RCC 7860 (cell line): ENCODE data around the gene USP5.

Experiments used
- DNase-seq: peaks from one replicate; pipeline ENCODE4 v3.0.0-alpha.2; 2015; ENCODE audit warnings: low spot score
- FAIRE-seq: peaks from 2 replicates; lab custom pipeline; 2012; peaks lifted over from hg19 to GRCh38; lab: Jason Lieb, UNC

Gene USP5

DNA sequence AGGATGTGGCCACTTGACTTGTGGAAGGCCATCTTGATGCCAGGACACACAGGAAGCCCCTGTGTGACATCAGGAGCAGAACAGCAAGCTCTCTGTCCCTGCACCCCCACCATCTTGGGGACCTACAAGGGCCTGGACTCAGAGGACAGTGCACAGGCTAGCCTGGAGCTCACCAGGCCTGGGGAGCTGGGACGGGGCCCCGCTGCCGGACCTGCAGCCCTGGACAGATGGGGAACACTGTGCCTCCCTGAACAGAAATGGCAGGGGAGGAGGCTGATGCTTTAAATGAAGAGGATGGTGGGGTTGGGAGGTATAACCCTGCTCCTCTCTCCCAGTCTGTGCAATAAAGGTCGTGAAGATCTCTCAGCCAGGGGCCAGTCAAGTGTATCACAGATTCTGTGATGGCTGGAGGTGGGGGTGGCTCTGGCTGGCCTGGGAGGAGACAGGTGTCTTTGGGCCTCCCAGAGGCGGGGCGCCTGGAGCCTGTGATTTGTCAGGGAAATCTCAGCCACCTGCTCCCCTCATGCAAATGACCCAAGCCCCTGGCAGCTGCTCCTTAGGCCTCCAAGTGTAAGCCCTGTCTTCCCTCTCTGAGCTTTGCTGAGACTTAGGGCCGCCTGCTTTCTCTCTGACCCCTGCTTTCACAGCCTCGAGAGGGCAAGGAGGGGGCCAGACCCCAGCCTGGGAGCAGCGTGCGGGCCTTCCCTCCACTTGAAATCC is 12.3 kb upstream of the USP5 start:
- FAIRE-seq = no peak
- DNase-seq = no peak

DNA sequence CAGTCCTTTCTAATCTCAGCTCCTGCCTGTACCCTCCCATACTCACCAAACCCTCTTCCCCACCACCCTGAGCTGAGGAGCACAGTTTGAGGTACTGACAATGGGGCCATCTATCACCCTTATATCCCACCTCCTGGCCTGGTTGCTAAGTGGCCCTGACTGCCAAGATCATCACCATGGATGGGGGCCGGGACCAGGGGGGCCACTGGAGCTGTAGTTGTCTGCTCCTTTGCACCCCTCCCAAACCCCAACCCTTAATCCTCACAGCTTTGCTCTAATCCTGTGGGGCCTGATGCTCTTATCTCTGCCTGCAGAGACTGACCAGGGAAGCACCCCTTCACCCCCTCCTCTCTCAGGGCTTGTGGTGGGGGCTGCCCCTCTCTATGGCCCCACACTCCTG is 11.6 kb upstream of the USP5 start:
- FAIRE-seq = no peak
- DNase-seq = no peak

DNA sequence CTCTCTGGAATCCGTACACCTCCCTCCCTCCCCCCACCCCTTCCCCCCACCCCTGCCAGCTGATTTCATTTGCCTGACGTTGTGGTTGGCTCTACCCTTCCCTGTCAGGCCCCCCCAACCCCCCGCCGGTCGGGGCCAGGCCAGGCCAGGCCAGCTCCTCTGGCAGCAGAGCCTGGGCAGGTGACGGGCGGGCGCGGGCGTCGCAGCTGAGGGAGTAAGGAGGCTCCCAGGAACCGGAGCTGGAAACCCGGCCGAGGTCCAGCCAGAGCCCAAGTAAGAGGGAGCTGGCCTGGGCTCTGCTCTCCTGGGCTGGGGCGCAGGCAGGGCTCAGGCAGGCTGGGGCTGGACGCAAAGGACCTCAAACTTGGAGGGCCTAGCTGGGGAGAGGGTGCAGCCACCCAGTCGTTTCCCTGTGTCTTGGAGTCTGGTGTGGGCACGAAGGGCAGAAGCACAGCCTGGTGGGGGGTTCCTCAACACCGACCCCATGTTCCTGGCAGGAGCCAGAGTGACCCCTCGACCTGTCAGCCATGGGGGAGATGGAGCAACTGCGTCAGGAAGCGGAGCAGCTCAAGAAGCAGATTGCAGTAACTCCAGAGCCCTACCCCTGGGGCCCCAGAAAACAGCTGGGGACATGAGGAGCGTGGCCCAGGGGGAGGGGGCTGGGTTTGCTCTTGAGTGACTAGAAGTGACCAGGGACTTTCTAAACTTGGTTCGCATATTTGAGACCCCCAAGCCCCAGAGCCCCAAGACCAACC is 11.0 kb upstream of the USP5 start, which contains the start of gene GNB3:
Gene GNB3, plus strand, starts transcription at position 165 of the 755 bp plus-strand sequence. Its CDS starts 363 bp downstream, at position 528.
- DNase-seq = no peak
- no peak for FAIRE-seq

- DNase-seq (no peak), FAIRE-seq (no peak)
Observed at GRCh38 chr12:6842075-6842474, 9.9 kb upstream of the USP5 start.

DNA sequence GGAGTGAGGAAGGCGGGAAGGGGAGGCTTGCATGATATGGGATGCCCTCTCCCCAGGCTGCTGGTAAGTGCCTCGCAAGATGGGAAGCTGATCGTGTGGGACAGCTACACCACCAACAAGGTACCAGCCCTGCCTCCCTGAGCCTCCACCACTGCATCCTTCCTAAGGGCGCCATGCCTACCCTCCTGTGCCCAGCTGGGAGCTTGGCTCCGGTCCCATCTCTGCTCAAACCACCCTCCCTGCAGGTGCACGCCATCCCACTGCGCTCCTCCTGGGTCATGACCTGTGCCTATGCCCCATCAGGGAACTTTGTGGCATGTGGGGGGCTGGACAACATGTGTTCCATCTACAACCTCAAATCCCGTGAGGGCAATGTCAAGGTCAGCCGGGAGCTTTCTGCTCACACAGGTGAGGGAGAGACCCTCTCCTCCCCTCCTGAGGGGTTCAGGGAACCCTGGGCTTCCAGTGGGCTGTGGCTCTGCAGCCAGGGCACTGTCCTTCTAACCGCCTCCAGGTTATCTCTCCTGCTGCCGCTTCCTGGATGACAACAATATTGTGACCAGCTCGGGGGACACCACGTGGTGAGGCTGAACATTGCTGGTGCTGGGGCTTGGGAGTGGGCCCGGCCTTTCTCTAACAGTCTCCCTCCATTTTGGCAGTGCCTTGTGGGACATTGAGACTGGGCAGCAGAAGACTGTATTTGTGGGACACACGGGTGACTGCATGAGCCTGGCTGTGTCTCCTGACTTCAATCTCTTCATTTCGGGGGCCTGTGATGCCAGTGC is 8.6 kb upstream of the USP5 start:
- DNase-seq (no peak), FAIRE-seq (no peak)

GRCh38 chr12:6845395-6845794 is 6.6 kb upstream of the USP5 start:
- FAIRE-seq (no peak), DNase-seq (no peak)

DNA sequence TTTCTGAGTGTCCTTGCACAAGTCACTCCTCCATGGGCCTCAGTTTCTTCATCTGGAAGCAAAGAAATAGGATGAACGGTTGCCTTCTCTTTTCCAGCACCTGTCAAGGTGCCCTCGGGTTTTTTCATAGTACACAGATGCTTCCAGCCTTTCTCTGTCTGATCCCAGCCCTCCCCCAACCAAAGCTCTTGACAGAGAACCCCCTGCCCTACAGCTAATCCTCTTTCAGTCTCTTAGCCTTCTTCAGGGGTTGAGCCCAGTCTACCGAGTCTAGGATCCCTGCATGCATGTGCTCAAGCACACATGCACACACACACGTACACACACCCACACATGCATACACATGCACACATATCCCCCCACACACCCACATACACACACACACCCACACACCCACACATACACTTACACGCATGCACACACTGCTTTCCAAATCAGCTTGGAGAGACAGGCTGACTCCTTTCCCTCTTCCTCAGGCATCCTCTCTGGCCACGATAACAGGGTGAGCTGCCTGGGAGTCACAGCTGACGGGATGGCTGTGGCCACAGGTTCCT is 5.6 kb upstream of the USP5 start:
- DNase-seq (no peak), FAIRE-seq (no peak)

DNA sequence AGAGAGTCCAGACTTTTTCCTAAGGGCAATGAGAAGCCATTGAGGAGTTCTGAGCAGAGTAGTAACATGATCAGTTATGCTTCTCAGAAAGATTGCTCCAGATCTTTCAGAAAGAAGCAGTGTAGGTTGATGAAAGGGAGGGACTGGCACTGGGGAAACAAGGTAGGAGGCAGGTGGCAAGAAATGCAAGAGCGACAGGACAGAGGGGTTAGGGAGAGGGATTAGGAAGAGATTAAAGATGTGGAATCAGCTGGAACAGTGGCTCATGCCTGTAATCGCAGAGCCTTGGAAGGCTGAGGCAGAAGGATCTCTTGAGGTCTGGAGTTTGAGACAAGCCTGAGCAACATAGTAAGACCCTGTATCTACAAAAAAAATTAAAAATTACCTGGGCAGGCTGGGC is 4.3 kb upstream of the USP5 start:
- no peak for FAIRE-seq
- DNase-seq = no peak

DNA sequence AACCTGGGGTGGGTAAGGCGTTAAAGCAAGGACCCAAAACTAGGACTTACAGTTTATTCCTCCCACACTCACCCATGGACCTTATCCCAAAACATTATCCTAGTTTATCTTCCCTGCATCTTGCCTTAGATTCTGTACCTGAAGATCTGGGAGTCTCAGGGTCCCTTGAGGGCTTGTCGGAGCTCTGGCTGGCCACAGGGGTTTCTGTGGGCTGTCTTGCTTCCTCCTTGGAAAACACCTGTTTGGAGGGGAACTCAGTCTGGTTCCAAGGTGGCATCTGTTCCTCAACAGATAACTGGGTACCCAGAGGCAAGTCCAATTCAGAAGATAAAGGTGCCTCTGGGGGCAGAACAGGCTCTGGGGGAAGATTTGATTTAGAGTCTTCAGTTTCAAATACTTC is 2.5 kb upstream of the USP5 start:
- DNase-seq = no peak

GRCh38 chr12:6849976-6850560 is 1.9 kb upstream of the USP5 start:
- FAIRE-seq (no peak), DNase-seq (no peak)

More for the DNA sequence above, 2.5 kb upstream of the USP5 start:
- FAIRE-seq = no peak

GRCh38 chr12:6850796-6851152 is 1.2 kb upstream of the USP5 start:
- no peak for FAIRE-seq
- no peak for DNase-seq

DNA sequence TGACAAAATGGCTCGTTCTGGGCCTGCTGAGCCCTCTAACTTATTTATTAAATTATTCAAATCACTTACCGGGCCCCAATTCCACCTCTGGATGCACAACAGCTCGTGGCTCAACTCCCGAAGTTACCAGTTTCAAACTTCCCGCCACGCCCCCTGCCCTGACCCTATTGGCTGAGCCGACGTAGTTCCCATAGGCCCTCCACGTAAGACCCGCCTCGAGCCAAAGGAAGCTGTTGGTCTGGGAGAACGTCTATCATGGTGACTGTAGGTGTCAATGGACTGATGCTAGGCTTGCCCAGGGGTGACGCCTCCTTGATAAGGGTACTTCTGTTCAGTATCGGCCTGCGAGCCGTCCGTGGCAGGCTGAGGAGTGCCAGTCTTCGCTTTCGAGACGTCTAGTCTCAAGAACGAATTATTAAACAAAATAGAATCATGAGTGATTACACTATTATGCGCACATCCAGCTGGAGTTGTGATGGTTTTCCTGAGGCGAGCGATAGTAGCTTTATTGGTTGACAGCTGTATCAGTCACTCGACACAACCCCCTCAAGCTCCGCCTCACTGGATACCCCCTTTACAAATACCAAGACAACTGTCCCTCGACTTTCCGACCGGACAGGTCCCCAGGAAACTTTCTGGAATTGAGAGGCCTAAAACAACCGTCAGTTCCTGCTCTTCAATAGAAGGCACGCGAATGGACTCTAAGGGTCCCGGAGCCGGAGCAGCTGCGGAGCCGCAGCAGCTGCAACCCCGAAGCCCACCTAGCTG is 613 bp upstream of the USP5 start, which contains the start of gene CDCA3:
Gene CDCA3, minus strand, starts transcription at position 134 of the 768 bp plus-strand sequence. CDS start 334 bp downstream, outside the sequence.
- peak; percentile 84 for FAIRE-seq

DNA sequence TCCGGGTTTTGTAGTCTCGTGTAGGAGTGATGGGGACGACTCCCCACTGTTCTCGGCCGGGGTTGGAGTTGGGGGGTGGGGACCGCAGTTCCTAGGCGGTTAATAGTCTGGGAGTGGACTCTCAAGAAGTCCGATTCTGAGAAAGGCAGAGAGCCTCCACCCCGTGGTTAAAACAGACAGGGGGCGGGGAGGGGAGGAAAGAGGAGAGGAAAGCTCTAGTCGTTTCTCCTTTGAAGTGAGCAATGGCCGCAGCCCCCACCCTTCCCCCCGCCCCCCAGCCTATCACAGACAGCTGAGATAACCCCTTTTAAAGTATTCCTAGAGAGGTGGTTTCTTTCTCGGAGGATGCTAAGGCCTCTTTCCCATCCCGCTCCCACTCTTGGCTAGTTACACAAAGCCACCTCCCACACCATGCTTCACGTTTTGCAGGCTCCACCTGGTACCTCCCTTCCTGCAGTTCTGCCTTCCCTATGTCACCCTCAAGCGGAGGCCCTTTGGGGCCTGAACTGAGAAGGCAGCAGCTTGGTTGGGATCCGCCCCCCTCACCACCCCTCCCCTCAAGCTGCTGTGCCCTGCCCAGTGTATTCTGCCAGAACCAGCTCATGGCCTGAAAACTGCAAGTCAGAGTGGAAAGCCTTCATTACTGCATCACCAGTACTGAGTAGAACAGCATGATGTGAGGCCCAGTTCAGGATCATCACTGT is 853 bp downstream of the USP5 start:
- DNase-seq = peak; percentile 39
- FAIRE-seq = no peak

More for the DNA sequence above, 613 bp upstream of the USP5 start, which contains the start of gene CDCA3:
- peak; percentile 97 for DNase-seq

DNA sequence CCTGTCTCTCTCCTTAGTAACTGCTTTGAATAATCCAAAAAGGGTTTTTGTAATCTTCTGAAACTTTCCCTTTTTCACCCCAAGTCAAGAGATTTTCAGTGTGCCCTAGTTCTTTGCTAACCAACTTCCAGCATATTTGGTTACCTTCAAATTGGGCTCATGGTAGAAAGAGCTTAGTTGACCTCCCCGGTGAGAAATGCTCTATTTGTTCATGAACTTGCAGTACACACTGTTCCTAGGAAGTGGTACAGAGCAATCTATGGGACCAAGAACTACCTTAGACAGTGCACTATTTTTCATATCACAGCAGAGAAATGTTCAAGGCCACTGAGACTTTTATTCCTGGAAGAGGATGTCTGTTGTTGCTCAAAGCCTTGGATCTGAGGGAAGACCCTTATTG is 1.7 kb downstream of the USP5 start:
- FAIRE-seq = no peak
- no peak for DNase-seq

- FAIRE-seq = no peak
Observed at GRCh38 chr12:6854036-6854435, 2.1 kb downstream of the USP5 start.

DNA sequence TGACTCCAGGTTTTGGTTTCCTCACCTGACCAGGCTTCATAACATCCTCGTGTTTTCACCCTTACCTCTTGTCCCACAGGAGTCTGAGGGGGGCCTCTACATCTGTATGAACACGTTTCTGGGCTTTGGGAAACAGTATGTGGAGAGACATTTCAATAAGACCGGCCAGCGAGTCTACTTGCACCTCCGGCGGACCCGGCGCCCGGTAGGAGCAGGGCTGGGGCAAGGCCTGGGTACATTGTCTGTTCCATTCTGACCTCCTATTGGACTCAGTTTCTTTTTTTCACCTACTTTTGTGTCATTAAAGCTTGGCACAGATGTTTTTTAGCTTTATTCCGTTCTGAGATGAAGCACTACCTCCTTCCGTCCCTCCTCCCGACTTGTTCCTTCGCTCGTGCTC is 3.4 kb downstream of the USP5 start:
- no peak for FAIRE-seq

More at GRCh38 chr12:6854036-6854435, 2.1 kb downstream of the USP5 start:
- DNase-seq = no peak

GRCh38 chr12:6858799-6859198 is 6.8 kb downstream of the USP5 start:
- DNase-seq = no peak
- FAIRE-seq = no peak

More for the DNA sequence above, 3.4 kb downstream of the USP5 start:
- no peak for DNase-seq

DNA sequence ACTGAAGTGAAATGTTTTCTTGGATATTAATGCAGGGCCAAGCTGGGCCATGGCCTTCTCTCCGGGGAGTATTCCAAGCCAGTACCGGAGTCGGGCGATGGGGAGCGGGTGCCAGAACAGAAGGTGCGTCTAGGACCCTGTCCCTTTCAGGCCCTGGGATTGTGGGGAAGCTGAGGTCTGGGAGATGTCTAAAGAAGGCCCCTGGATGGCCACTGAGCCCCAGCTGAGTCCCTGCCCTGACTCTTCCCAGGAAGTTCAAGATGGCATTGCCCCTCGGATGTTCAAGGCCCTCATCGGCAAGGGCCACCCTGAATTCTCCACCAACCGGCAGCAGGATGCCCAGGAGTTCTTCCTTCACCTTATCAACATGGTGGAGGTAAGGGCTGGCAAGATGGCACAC is 8.2 kb downstream of the USP5 start:
- FAIRE-seq (no peak), DNase-seq (no peak)

- DNase-seq = no peak
- no peak for FAIRE-seq
Observed at GRCh38 chr12:6860942-6861341, 9.0 kb downstream of the USP5 start.
